Endothelial cell of umbilical vein (primary cell): ENCODE results near the gene IGFL1. TPM values are rescaled to one million over a fixed set of nuclear protein-coding genes. Genes with fewer than 3 reads are reported as not detected.

Experiments
- BruUV-seq: library from RNA; stranded (reverse); fragments of 400-500 nt; replicated peaks from 2 replicates; lab custom pipeline; 2021; lab: Mats Ljungman, UMichigan
- CTCF ChIA-PET: fragments of 300-600, 350-600 bp; sonication (Branson Sonifier 250); formaldehyde crosslinking; loops from one replicate; lab custom pipeline; 2021; ENCODE audit warnings: antibody characterized with exemption, inconsistent platforms; lab: Charles Lee
- POLR2A ChIA-PET: fragments of 300-600, 350-600 bp; sonication (Branson Sonifier 250); formaldehyde crosslinking; loops from one replicate; lab custom pipeline; 2021; ENCODE audit warnings: antibody characterized with exemption, inconsistent platforms; lab: Charles Lee
- DNase-seq: peaks from one replicate; pipeline ENCODE4 v3.0.0-alpha.2; 2011; ENCODE audit warnings: low read depth, low spot score
- FAIRE-seq: peaks from 2 replicates; lab custom pipeline; 2011; peaks lifted over from hg19 to GRCh38; lab: Jason Lieb, UNC
- H2AFZ ChIP-seq: 2 replicates; pipeline ENCODE4 v1.6.0; 2012; ENCODE audit warnings: low read depth, low read length, control low read depth, inconsistent platforms
- H3K27ac ChIP-seq: 2 replicates; pipeline ENCODE4 v1.5.1; 2011; ENCODE audit warnings: low read depth, mild to moderate bottlenecking, control low read depth, low read length, moderate library complexity; ENCODE audit not compliant: insufficient read depth
- H3K27me3 ChIP-seq, 2 experiments: 2 replicates each; pipeline versions ENCODE4 v1.6.0 to v1.6.1; 2011; ENCODE audit warnings: low read length in 2 of 2, mixed read lengths in 1 of 2; ENCODE audit not compliant: control insufficient read depth in 2 of 2, insufficient read depth in 2 of 2
- H3K36me3 ChIP-seq, 2 experiments: 2 replicates in 1 of 2; 3 replicates in 1 of 2; pipeline ENCODE4 v1.5.1; 2011; ENCODE audit warnings: low read length in 2 of 2, mild to moderate bottlenecking in 1 of 2, moderate library complexity in 1 of 2; ENCODE audit not compliant: control insufficient read depth in 2 of 2, insufficient read depth in 2 of 2; ENCODE audit errors: extremely low read depth in 1 of 2
- H3K4me1 ChIP-seq: 3 replicates; pipeline ENCODE4 v1.5.1; 2011; ENCODE audit warnings: mild to moderate bottlenecking, low read length; ENCODE audit not compliant: control insufficient read depth, insufficient read depth; ENCODE audit errors: extremely low read depth
- H3K4me2 ChIP-seq: 2 replicates; pipeline ENCODE4 v1.6.1; 2011; ENCODE audit warnings: low read length, control low read depth, mixed read lengths; ENCODE audit not compliant: insufficient read depth
- H3K4me3 ChIP-seq, 3 experiments: fragments of 200-600 bp in 1 of 3; sonication (generic), shearing (Covaris generic) in 1 of 3; replicated peaks in 1 of 3; 2 replicates each; pipeline ENCODE4 v1.5.1; 2011 to 2016; ENCODE audit warnings: control low read depth in 3 of 3, low read length in 3 of 3, mild to moderate bottlenecking in 2 of 3, inconsistent platforms in 1 of 3, low read depth in 1 of 3, moderate library complexity in 1 of 3; ENCODE audit not compliant: insufficient read depth in 1 of 3
- H3K79me2 ChIP-seq: 2 replicates; pipeline ENCODE4 v1.6.0; 2012; ENCODE audit warnings: low read length, inconsistent platforms; ENCODE audit not compliant: control insufficient read depth, insufficient read depth
- H3K9ac ChIP-seq: replicated peaks from 2 replicates; pipeline ENCODE3; 2011; ENCODE audit warnings: low read length, control low read depth; ENCODE audit not compliant: insufficient read depth; ENCODE audit errors: extremely low read depth
- H3K9me1 ChIP-seq: replicated peaks from 3 replicates; pipeline ENCODE4 v1.6.0; 2011; ENCODE audit warnings: mild to moderate bottlenecking, low read length; ENCODE audit not compliant: control insufficient read depth, insufficient read depth; ENCODE audit errors: extremely low read depth
- H3K9me3 ChIP-seq: replicated peaks from 2 replicates; pipeline ENCODE4 v1.5.1; 2012; ENCODE audit warnings: low read length, inconsistent platforms; ENCODE audit not compliant: control insufficient read depth, insufficient read depth
- H4K20me1 ChIP-seq: replicated peaks from 2 replicates; pipeline ENCODE3; 2011; ENCODE audit warnings: mild to moderate bottlenecking, low read length; ENCODE audit not compliant: control insufficient read depth, insufficient read depth; ENCODE audit errors: extremely low read depth
- EZH2 ChIP-seq: IDR thresholded peaks from 2 replicates; pipeline ENCODE4 v1.6.1; 2012; ENCODE audit warnings: borderline replicate concordance, low read depth, mild to moderate bottlenecking, moderate library complexity, low read length, inconsistent platforms; ENCODE audit not compliant: severe bottlenecking
- FOS ChIP-seq: IDR thresholded peaks from 2 replicates; pipeline ENCODE4 v1.6.1; 2011; ENCODE audit warnings: mild to moderate bottlenecking, low read length, moderate library complexity, borderline replicate concordance; ENCODE audit not compliant: insufficient read depth
- GATA2 ChIP-seq: IDR thresholded peaks from 2 replicates; pipeline ENCODE4 v1.7.0; 2011; ENCODE audit warnings: low read depth, mild to moderate bottlenecking, moderate library complexity, mixed read lengths, low read length; ENCODE audit not compliant: insufficient read length, insufficient read depth
- JUN ChIP-seq: IDR thresholded peaks from 2 replicates; pipeline ENCODE4 v1.6.1; 2011; ENCODE audit warnings: borderline replicate concordance, low read depth; ENCODE audit not compliant: insufficient read length, insufficient read depth
- MYC ChIP-seq: IDR thresholded peaks from one replicate; pipeline ENCODE4 v1.6.1; 2011; ENCODE audit warnings: mild to moderate bottlenecking, low read depth, low read length
- POLR2A ChIP-seq: IDR thresholded peaks from 2 replicates; pipeline ENCODE4 v1.6.1; 2012; ENCODE audit warnings: low read depth, mild to moderate bottlenecking, control low read depth, low read length
- POLR2AphosphoS5 ChIP-seq: IDR thresholded peaks from 2 replicates; pipeline ENCODE4 v1.6.1; 2012; ENCODE audit warnings: low read depth, mild to moderate bottlenecking, control low read depth, low read length, moderate library complexity; ENCODE audit not compliant: insufficient read depth
- dilution Hi-C: fragments of 300-500 bp; cut with MboI; formaldehyde crosslinking; loops from one replicate; pipeline ENCODE4 v1.15.0; 2019; ENCODE audit warnings: low sequenced_read_pairs; ENCODE audit not compliant: extremely low pct_ligation_motif_present
- intact Hi-C: fragments of 100-400 bp; cut with micrococcal nuclease; formaldehyde crosslinking; loops from one replicate; pipeline ENCODE4 v1.10.0; 2022
- polyA plus RNA-seq, 4 experiments: library from polyadenylated mRNA; depleted of rRNA in 3 of 4; stranded (reverse) in 3 of 4; unstranded in 1 of 4; fragments of >200 nt; gene quantifications; 2 replicates each; pipeline versions ENCODE4 v1.2.1 to v1.2.3, GENCODE V29; 2011 to 2012; ENCODE audit warnings: missing spikeins in 1 of 4
- total RNA-seq: library from RNA; stranded (reverse); gene quantifications from 2 replicates; pipeline ENCODE4 v1.2.3, GENCODE V29; 2021
- TF ChIP-seq, protein P1 (sequence below), 2 donors: IDR thresholded peaks; 1 replicate in 1 of 2; 2 replicates in 1 of 2; pipeline ENCODE4 v1.5.1; 2011; ENCODE audit warnings: low read length in 2 of 2, mild to moderate bottlenecking in 2 of 2, moderate library complexity in 2 of 2, control low read depth in 1 of 2, inconsistent platforms in 1 of 2, low read depth in 1 of 2; ENCODE audit not compliant: insufficient read depth in 1 of 2; ENCODE audit errors: extremely low read depth in 1 of 2
- TF ChIP-seq, protein P2 (sequence below): IDR thresholded peaks from 2 replicates; pipeline ENCODE4 v1.6.1; 2011; ENCODE audit not compliant: insufficient read depth, insufficient read length

IGFL1 gene
- total and polyA plus RNA-seq, 2 donors (not counting 3 experiments of a cell fraction or from before 2014, with no cell fraction given), result not detected

DNA sequence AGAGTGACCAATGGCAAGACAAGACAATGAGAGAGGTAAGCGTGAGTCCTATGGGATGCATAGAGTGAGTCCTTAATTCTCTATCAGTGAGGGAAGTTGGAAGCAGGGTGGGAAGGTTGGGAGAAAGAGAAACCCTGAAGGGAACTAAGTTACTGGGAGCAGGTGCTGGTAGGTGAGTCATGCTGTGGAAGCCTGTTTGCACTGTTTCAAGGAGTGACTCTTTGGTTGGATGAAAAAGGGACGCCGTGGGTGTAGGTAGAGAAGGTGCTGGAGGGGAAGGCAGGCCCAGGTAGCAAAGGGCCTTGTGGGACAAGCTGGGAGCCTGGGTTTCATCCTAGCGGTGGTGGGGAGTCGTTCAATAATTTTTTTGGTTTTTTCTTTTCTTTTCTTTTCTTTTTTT is 21.9 kb downstream of the IGFL1 start:
- Histone ChIP-seq H3K9me1 (no peaks in the 10 kb centered on the region), H2AFZ (no peak overlapping the region), H3K9ac (no peak overlapping the region), H3K36me3 (no peaks in the 10 kb centered on the region), H3K79me2 (no peaks in the 10 kb centered on the region), H3K4me2 (no peak overlapping the region), H3K27me3 (peaks cover 13 to 15% of the 10 kb centered on the region in 2 experiments), H3K9me3 (no peaks in the 10 kb centered on the region), H3K27ac (no peak overlapping the region), H3K4me1 (no peaks in the 10 kb centered on the region), H3K4me3 (no peak overlapping the region), H4K20me1 (no peaks in the 10 kb centered on the region)
- no peak for DNase-seq
- intact Hi-C loops, result no loop called here
- TF ChIP-seq JUN (no peak), FOS (no peak), EZH2 (no peak), POLR2A (no peak), GATA2 (no peak), MYC (no peak), POLR2AphosphoS5 (no peak)
- TF ChIP-seq, protein P1, sequence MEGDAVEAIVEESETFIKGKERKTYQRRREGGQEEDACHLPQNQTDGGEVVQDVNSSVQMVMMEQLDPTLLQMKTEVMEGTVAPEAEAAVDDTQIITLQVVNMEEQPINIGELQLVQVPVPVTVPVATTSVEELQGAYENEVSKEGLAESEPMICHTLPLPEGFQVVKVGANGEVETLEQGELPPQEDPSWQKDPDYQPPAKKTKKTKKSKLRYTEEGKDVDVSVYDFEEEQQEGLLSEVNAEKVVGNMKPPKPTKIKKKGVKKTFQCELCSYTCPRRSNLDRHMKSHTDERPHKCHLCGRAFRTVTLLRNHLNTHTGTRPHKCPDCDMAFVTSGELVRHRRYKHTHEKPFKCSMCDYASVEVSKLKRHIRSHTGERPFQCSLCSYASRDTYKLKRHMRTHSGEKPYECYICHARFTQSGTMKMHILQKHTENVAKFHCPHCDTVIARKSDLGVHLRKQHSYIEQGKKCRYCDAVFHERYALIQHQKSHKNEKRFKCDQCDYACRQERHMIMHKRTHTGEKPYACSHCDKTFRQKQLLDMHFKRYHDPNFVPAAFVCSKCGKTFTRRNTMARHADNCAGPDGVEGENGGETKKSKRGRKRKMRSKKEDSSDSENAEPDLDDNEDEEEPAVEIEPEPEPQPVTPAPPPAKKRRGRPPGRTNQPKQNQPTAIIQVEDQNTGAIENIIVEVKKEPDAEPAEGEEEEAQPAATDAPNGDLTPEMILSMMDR (IDR thresholded peaks at IDR 0.05; ENCODE audit: extremely low read depth in 1 of 2, insufficient read depth in 1 of 2, low read depth in 1 of 2, low read length in 2 of 2), result no peak
- TF ChIP-seq, protein P2, sequence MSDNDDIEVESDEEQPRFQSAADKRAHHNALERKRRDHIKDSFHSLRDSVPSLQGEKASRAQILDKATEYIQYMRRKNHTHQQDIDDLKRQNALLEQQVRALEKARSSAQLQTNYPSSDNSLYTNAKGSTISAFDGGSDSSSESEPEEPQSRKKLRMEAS, result no peak
- POLR2A ChIA-PET, result no interaction called here
- CTCF ChIA-PET, result interaction anchor here (0.7 kb wide), 1 partner anchor 603 kb away, joined by 3 read pairs; no protein-coding TSS in a partner anchor
- no peak for FAIRE-seq
- BruUV-seq, result no TSS peak
- dilution Hi-C loops, result no loop called here
